Endothelial cell (in vitro differentiated cells): Measurements from ENCODE around the gene RPL13A. TPM values are rescaled to one million over a fixed set of nuclear protein-coding genes. Genes with fewer than 3 reads are reported as not detected.
A peak's percentile ranks its signal among the peaks of the same experiment; 100 is the strongest.
"Not testable (repeated sequence)": the region's sequence is repeated elsewhere in the genome, so short reads cannot be mapped to it uniquely, and the experiment has no call there.

Experiments
- DNase-seq: peaks from one replicate; pipeline ENCODE4 v3.0.0; 2021; ENCODE audit warnings: low spot score
- H3K27ac Mint-ChIP-seq: one replicate; pipeline ENCODE4 v1.8.0; 2021; ENCODE audit warnings: mixed read lengths, inconsistent platforms; ENCODE audit not compliant: unreplicated experiment
- H3K27me3 Mint-ChIP-seq: one replicate; pipeline ENCODE4 v1.8.0; 2021; ENCODE audit warnings: mild to moderate bottlenecking, moderate library complexity, mixed read lengths, inconsistent platforms; ENCODE audit not compliant: unreplicated experiment
- H3K36me3 Mint-ChIP-seq: one replicate; pipeline ENCODE4 v1.8.0; 2021; ENCODE audit warnings: mild to moderate bottlenecking, low read depth, mixed read lengths, inconsistent platforms; ENCODE audit not compliant: unreplicated experiment
- H3K4me1 Mint-ChIP-seq: one replicate; pipeline ENCODE4 v1.8.0; 2021; ENCODE audit warnings: mild to moderate bottlenecking, mixed read lengths, inconsistent platforms; ENCODE audit not compliant: unreplicated experiment
- H3K4me3 Mint-ChIP-seq: one replicate; pipeline ENCODE4 v1.8.0; 2021; ENCODE audit warnings: mild to moderate bottlenecking, mixed read lengths, inconsistent platforms; ENCODE audit not compliant: unreplicated experiment
- H3K9me3 Mint-ChIP-seq: one replicate; pipeline ENCODE4 v1.8.0; 2021; ENCODE audit warnings: mixed read lengths, inconsistent platforms; ENCODE audit not compliant: unreplicated experiment
- CTCF ChIP-seq: fragments of 200-600 bp; sonication (generic); IDR thresholded peaks from one replicate; pipeline ENCODE4 v1.5.0; 2021; ENCODE audit warnings: antibody characterized with exemption; ENCODE audit not compliant: unreplicated experiment
- total RNA-seq: library from RNA; stranded (reverse); fragmentation: NEBNext Ultra II Directional; extraction: Animal tissue kit (Norgen Biotek cat#: 25700); gene quantifications from one replicate; pipeline ENCODE4 v1.2.1, GENCODE V29; 2021; ENCODE audit not compliant: unreplicated experiment

Gene RPL13A
- total RNA-seq, 1 donor from 2014 or later, result 2,762 TPM

GRCh38 chr19:49469828-49470614, 17.4 kb upstream of the RPL13A start:
- no peak for DNase-seq
- H3K27ac Mint-ChIP-seq, result no peak overlapping the region
- no peak for TF ChIP-seq CTCF
- H3K9me3 Mint-ChIP-seq, result no peaks in the 10 kb centered on the region
- peaks cover 4% of the 10 kb centered on the region for H3K27me3 Mint-ChIP-seq
- no peaks in the 10 kb centered on the region for H3K36me3 Mint-ChIP-seq
- H3K4me3 Mint-ChIP-seq, result no peak overlapping the region
- H3K4me1 Mint-ChIP-seq, result peaks cover 5% of the 10 kb centered on the region

GRCh38 chr19:49470615-49470978, 16.8 kb upstream of the RPL13A start:
- Mint-ChIP-seq H3K27me3 (peaks cover 4% of the 10 kb centered on the region), H3K9me3 (no peaks in the 10 kb centered on the region), H3K27ac (no peak overlapping the region), H3K36me3 (no peaks in the 10 kb centered on the region), H3K4me3 (no peak overlapping the region), H3K4me1 (peaks cover 5% of the 10 kb centered on the region)
- DNase-seq, result no peak
- TF ChIP-seq CTCF, result no peak

GRCh38 chr19:49472936-49473335, 14.5 kb upstream of the RPL13A start:
- TF ChIP-seq CTCF, result no peak
- peaks cover 5% of the 10 kb centered on the region for H3K4me1 Mint-ChIP-seq
- H3K36me3 Mint-ChIP-seq, result no peaks in the 10 kb centered on the region
- no peaks in the 10 kb centered on the region for H3K9me3 Mint-ChIP-seq
- DNase-seq, result no peak
- H3K27ac Mint-ChIP-seq, result peak overlapping the region; percentile 26
- H3K27me3 Mint-ChIP-seq, result peaks cover 2% of the 10 kb centered on the region
- no peak overlapping the region for H3K4me3 Mint-ChIP-seq

- DNase-seq, H3K27me3 Mint-ChIP-seq, H3K4me1 Mint-ChIP-seq, H3K36me3 Mint-ChIP-seq, H3K9me3 Mint-ChIP-seq, H3K4me3 Mint-ChIP-seq: not testable (repeated sequence)
- H3K27ac Mint-ChIP-seq, result peak overlapping the region; percentile 26
Observed at GRCh38 chr19:49473501-49473867, 13.9 kb upstream of the RPL13A start.

GRCh38 chr19:49473868-49474541, 13.4 kb upstream of the RPL13A start, which contains the start of gene FLT3LG:
Gene FLT3LG (plus strand): TSS chr19:49474215. CDS start chr19:49474640, 425 bp downstream.
- TF ChIP-seq CTCF, result peak; percentile 99
- Mint-ChIP-seq H3K27ac (peak within 1 kb of the TSS; percentile 26), H3K4me3 (no peak within 1 kb of the TSS), H3K4me1 (peaks cover 5% of the 10 kb centered on the region), H3K27me3 (peaks cover 2% of the 10 kb centered on the region), H3K9me3 (no peaks in the 10 kb centered on the region), H3K36me3 (no peaks in the 10 kb centered on the region)
- DNase-seq, result peak; percentile 66
